ENCODE results near the gene ZNF124.
"Not testable (repeated sequence)": the region's sequence is repeated elsewhere in the genome, so short reads cannot be mapped to it uniquely, and the experiment has no call there.

Gene ZNF124

DNA sequence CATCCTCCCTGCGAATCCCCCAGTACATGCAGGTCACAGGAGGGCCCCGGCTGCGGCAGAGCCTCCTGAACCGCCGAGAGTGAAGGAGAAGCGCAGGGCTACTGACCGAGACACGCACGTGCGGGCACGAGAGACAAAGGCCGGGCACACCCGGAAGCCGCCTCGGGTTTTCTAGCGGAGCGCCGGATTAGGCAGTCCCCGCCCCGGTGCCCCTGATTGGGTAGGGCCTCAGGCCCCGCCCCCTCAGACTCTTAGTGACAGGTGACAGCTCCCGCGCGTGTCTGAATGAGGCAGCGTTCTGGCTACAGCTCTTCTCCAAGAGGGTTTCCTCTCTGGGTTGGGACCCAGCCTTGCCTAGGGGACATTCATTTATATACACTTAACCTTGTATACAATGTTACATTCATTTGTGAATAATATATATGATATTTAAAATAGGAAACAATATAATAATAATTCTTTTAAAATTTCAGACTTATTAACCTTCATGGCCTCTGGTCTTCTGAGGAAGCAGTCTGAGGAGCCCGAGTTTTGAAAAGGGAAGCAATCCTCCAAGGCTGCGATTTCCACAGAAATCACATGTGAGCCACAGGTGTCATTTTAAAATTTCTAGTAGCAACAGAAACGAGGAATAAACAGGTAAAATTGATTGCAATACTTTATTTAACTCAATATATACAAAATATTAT is at the start of gene ZNF124:
ZNF124 (minus strand) TSS at position 146 of the 689 bp plus-strand sequence; CDS start at position 3, 143 bp downstream.
- DNase-seq: not testable (repeated sequence)

DNA sequence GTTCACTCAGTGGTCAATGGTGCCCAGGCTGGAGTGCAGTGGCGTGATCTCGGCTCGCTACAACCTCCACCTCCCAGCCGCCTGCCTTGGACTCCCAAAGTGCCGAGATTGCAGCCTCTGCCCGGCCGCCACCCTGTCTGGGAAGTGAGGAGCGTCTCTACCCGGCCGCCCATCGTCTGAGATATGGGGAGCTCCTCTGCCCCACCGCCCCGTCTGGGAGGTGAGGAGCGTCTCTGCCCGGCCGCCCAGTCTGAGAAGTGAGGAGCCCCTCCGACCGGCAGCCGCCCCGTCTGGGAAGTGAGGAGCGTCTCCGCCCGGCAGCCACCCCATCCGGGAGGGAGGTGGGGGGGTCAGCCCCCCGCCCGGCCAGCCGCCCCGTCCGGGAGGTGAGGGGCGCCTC is 48.5 kb upstream of the ZNF124 start:
- DNase-seq: not testable (repeated sequence)

DNA sequence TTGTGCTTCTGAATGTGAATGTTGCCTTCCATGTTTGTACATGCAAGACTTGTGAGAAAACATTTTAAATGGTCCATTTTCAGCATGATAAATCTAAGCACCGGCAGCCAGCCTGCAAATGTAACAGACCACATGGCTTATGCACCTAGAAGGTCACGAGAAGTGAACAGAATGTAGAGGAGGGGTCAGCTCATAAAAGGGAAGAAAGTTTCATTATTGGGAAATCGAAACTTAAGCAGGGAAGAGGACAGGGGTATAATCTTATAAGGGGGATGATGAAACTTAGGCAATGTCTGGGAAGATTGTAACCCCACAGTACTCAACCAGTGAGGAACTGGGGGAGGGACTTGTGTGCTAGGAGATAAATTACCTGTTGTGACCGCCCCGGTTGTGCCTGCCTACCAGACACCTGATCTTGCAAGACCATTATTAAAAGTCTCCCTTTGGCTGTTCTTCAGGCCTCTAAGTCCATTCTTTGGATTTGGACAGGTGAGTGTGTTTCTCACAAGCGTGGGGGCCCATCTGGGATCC is 46.4 kb upstream of the ZNF124 start:
- DNase-seq: no peak

DNA sequence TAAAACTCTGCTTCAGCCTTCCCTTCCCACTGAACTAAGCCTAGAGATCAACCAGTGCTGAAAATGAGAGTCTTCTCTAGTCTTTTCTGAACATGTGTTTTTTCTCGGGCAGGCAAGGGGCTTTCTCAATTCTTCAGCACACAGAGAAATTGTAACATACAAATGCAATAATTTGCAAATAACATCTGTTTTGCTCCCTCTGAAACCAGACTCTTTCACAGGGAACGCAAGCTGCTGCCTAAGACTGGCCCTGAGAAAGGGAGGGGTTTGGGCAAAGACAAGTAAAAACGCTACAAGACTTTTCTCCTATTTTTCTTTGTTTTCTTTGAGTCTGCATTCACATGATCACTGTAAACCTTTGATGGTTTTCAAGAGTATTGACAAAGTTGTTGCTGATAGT is 44.4 kb upstream of the ZNF124 start:
- DNase-seq: no peak

DNA sequence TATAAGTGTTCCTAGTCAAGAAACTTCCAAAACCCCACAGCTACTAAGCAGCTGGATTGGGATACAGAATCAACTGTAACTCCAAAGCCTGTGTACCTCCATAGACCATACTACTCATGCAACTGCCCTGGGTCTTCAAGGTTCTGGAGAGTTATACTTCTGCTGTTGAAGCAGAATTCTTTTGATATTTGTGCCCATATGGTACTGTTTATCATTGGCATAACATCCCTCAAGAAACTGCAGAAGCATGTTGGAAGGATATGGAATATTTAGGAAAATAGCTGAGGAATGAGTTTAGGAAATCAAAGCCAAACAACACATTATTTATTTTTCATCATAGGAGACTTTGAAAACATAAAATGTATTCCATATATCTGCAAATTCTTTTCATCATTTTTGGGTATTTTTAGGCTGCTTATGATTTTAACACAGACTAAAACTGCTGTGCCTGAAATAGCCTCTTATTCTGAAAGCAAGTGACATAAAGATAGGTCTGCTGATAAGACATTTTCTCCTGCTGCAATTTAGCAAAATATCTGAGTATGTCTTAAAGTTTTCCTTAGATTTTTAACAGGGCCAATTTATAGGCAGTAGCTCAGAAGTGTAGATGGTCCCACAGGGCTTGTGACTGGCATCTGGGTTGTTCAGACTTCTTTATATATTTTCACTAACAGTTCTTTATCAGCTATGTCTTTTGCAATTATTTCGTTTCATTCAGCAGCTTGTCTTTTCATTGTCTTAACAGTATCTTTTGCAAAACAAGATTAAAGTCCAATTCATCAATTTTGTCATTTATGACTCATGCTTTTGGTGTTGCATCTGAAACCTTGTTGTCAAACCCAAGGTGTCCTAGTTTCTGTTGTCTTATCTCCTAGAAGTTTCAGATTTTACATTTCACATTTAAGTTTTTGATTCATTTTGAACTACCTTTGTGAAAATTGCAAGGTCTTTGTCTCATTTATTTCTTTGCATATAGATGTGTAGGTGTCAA is 41.1 kb upstream of the ZNF124 start:
- no peak for DNase-seq

DNA sequence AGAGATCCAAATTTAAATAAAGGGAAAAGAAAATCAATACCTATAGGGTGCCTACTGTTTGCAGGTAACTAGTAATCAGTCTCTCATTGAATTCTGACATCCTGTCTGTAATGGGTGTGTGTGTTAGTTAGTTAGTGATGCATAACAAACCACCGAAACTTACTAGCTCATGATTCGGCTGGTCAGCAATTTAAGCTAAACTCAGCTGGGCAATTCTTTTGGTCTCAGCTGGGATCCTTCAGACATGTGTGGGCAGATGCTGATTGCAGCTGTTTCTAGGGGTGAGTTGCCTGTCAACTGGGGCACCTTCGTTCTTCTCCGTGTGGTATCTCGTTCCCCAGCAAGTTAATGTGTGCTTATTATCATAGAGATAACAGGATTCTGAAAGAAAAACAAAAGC is 40.2 kb upstream of the ZNF124 start:
- no peak for DNase-seq

DNA sequence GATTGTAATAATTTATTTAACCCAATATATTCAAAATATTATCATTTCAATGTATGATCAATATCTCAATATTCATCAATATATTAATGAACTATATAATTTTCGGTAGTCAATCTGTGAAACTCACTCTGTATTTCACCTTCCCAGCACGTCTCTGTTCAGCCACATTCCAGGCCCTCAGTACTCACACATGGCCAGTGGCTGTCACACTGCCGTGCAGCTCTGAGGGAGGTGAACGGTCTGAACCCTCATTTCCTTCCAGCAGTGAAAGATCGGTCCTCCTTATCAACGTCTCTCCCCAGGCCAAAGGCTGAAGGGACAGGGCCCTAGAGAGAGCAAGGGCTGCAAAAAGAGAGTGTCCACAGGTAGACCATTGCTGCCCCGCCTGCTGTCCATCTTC is 39.5 kb upstream of the ZNF124 start:
- no peak for DNase-seq

DNA sequence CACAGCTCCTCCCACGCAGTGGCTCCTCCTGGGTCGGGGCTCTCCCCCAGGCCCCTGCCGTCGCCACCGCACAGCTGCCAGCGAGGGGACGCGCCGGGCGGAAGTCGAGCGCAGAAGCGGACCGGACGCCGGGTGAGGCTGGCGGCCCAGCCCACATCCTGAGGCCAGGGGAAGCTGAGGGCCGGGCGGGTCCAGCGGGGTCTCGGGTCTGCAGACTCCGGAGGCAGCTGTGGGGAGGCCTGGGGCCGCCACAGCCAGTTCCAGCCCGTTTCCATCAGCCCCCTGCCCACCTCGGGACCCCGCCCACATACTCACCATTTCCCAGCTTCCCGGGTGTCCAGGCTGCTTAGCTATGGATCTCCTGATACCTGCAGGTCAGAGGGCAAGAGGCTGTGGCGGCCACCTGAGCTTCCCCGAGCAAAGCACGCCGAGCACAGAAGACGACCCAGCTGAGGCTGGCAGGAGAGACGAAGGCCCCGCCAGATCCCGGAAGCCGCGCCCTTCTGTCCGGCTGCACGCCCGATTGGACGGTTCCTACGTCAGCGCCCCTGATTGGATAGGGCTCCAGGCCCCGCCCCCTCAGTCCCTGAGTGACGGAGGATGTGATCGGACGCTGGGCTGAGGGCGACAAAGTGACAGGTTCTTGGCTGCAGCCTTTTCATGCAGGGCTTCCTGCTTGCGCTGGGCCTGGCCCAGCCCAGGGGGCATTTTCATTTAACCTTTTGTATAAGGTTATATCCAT is 38.7 kb upstream of the ZNF124 start:
- DNase-seq: peak; percentile 83

DNA sequence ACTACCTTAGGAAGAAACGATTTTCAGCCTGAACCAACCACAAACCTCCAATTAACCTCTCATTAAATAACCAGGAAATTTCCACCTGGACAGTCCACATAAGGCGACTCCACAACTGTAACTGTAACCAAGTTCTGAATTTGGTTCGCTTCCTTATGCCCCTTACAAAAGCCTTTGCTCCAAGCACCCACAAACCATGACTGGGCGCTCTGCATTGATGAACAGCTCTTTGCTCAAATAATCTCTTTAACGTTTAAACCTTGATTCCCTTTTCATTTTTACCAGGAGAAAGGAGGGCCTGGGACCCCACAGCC is 38.2 kb upstream of the ZNF124 start:
- no peak for DNase-seq

DNA sequence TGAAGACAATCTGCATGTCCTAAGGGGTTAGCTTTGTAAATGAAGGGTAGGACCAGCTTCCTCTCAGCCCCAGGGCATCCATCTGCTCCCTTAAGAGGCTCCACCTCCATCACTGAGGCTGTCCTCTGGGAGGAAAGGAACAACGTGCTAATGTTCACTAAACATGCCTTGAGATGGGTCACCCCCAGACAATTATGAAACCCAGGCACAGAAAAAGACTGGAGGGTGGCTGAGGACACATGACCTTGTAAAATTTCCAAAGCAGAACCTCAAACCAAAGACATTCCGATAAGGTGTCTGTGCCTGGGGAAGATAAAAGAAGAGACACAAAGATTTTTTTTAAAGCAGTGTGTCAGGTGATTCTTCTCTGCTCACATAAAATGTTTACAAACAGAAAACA is 37.6 kb upstream of the ZNF124 start:
- DNase-seq: no peak

DNA sequence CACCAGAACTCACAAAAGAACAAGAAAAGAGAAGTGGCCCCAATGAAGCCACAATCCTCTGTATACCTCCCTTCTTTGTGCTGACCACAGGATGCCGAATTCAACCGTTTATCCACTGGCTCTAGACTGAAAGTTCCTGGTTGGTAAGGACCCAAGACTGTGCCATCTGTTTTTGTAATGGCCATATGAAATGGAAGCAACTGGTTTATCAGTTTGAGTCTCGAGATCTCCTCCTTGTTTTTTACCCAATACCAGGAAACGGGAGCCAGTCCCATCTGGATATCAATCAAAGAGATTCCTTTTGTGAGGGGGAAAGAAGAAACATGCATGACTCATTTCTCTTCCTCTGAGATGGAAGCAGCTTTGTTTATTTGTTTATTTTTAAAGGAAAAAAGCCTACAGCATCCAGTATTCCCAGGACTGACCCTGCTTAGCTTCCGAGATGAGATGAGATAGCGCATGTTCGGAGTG is 32.4 kb upstream of the ZNF124 start:
- no peak for DNase-seq

DNA sequence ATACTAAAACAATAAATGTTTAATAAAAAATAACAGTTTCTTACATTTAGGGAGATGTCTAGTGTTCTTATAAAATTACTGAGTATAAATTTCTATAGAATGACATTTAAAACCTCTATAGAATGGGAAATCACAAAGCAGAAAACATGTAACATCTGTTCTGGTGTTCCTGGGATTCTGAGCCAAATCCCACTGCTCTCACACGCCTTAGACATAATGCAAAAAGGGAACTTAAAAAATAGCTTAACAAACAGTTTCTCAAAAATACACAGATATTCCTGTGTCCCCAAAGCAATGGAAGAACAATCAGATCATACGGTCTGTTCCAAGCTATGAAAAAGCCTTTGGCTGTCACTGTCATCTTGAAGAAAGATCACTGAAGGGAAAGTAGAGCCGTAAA is 27.0 kb upstream of the ZNF124 start:
- DNase-seq: no peak

DNA sequence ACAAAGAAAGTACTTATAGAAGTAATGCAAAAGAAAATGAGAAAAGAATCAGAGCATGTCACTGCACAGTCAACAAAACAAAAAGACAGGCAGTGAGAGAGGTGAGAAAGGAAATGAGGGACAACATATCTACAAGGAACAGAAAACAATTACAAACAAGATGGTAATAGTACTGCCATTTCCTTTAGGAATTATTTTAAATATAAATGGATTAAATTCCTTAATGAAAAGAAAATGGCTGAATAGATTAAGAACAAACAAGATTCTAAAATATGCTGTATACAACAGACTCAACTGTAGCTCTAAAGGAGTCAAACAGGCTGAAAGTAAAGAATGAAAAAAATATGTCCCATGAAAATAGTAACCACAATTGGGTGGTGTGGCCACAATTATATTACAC is 22.1 kb upstream of the ZNF124 start:
- DNase-seq: no peak

DNA sequence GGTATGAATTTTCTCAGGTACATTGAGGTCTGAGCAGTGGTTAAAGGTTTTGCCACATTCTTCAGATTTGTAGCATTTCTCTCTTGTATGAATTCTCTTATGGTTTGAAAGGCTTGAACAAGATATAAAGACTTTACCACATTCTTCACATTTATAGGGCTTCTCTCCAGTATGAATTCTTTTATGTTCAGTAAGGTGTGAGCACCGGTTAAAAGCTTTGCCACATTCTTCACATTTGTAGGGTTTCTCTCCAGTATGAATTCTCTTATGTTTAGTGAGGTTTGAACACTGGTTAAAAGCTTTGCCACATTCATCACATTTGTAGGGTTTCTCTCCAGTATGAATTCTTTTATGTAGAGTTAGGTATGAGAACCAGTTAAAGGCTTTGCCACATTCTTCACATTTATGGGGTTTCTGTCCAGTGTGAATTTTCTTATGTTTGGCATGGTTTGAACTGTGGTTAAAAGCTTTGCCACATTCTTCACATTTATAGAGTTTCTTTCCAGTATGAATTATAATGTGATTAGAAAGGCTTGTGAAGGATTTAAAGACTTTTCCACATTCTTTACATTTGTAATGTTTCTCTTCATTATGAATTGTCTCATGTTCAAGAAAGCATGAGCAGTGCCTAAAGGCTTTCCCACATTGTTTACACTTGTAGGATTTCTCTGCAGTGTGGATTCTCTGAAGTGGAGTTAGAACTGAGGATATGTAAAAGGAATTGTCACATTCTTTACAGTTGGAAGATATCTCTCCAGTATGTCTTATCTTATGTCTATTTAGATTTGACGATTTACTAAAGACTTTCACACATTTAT is 18.4 kb upstream of the ZNF124 start:
- no peak for DNase-seq

DNA sequence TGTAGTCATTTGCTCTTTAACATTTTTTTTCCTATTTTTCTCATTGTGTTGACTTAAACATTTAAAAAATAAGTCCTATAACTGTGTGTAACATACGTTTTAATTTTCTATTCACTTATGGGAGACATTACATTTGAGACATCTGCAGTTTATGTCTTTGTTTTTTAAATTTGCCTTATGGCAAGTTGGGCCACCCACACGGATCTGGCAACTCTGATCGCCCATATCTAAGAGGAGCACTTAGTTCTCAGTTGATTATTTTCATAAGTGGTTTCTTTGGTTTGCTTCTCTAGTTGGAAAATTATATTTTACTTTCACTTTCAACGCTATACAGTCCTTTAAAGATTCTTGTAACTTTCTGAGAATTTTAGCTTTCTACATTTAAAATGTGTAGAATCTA is 13.8 kb upstream of the ZNF124 start:
- no peak for DNase-seq

DNA sequence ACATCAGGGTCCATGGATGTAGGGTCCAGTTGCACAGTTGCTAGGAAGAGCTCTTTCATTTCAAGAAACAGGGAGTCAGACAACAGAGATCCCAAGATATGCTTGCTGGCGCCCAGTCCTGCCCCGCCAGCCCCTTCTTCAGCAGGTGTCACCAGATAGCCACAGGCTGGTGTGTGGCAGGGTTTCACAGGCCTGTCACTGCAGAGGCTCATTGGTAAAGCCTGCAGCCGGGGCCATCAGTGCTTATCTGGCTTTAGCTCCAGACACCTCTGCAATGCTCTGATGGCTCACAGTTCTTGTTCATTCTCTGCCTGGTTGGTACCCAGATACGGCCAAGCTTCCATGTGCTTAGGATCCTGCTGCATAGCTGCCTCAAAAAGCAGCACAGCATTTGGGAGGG is 12.4 kb upstream of the ZNF124 start:
- no peak for DNase-seq

DNA sequence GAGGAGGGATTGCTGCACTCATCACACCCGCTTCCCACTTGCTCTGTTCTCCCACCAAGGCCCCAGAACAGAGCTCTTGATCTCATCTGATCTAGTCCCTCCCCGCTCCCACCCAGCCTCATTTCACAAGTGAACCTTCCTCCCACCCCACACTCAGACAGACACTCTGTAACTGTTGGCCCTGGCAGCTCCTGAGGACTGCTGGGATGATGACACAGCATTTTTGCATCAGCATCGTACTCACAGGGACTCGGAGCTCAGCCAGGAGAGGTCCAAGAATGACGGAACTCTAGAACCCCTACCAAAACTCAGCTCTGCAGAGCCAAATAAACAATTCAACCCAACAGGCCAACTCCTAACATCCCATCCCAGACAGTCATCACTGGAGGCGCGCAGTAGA is 11.2 kb upstream of the ZNF124 start:
- no peak for DNase-seq

DNA sequence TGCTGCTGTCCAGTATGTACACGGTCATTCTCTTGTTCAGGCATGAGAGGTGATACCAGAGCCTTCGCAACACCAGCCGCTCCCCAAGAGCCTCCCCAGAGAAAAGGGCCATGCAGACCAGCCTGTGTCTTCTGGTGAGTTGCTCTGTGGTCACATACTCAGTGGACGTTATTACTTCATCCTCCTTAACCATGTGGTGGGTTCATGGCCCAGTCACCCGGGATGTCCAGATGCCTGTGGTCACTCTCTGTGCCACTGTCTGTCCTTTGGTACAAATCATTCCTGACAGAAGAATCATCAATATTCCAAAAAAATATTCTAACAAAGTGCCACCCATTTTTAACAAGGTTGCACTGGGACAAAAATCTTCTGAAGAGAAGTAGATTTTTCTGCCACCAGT is 8.8 kb upstream of the ZNF124 start:
- no peak for DNase-seq

DNA sequence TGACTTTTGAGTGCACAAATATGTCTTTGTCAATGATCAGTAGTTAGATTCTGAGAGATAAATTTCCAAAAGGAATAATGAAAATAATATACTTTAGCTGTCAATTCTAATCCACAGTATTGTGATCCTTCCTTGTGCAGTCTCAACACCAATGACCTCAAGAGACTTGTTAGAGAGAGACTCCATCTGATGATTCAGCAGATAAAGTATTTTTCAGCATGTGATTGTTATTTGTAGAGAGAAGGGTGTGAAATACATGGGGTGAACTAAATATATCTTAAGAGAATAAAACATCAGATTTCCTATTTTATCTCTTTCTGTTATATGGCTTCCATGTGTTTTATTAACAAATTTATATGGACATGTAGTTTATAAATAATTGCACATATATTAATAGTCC is 5.9 kb upstream of the ZNF124 start:
- no peak for DNase-seq

DNA sequence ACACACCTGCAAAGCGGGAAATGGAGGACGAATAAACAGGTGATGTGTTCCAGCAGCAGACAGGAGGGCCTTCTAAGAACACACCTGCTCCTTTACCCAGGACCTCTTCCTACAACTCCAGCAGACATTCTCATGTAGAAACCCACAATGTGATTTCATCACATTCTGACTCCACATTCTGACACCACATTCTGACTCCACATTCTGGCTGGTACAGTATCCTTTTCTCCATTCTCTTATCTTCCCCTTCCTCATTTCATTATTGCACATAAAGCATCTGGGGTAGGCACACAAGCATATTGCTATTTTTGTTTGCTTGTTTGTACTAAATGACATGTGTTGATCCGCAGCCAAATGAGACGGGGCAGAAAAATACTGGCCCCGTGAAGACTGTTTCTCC is 3.6 kb upstream of the ZNF124 start:
- no peak for DNase-seq

DNA sequence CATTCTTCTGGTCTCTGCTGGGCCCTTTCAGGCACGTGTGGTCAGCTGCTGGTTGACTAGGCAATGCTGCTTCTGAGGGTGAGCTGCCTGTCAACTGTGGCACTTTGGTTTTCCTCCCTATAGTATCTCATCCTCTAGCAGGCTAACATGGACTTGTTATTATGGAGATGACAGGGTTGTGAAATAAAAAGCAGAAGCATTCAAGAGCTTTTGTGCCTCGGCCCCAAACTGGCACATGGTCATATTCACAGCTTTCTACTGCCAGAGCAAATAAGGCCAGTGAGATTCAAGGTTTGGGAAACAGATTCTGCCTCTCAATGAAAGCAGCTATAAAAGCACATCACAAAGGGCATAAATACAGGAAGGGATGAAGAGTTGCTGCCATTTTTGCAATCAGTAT is 1.6 kb upstream of the ZNF124 start:
- no peak for DNase-seq

DNA sequence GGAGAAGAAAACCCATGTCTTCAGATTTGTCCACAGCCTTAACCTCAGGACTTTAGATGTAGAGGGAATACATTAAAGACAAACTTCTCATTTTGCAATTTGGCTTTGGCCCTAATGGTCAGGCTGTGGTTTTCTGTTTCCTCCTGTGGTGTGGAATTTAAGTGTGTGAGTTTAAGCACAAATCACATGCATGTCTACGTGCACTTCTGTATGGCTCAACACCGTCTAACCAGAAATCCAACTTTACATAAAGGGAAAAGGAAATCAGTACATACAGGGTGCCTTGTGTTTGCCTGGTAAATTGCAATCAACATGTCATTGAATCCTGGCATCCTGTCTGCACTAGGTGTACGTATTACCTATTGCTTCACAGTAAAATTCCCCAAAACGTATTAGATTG is 1.2 kb upstream of the ZNF124 start:
- DNase-seq: no peak
